Natural killer cell (primary cell): Measurements from ENCODE around the gene C1orf141. TPM values are rescaled to one million over a fixed set of nuclear protein-coding genes. Genes with fewer than 3 reads are reported as not detected.
"Not testable (repeated sequence)": the region's sequence is repeated elsewhere in the genome, so short reads cannot be mapped to it uniquely, and the experiment has no call there.

Experiments
- ATAC-seq, 3 donors: fragments of 150-1000 bp in 2 of 3; fragments of 200-7000 bp in 1 of 3; cut with Tn5 transposase; 1 replicate in 1 of 3; 2 replicates in 2 of 3; pipeline ENCODE4 v1.10.0; 2021; ENCODE audit warnings: mild to moderate bottlenecking in 2 of 3, moderate library complexity in 2 of 3
- DNase-seq, 2 donors: peaks; one replicate each; pipeline versions ENCODE4 v3.0.0 to v3.0.0-alpha.2; 2013 to 2021; ENCODE audit warnings: mixed read lengths in 1 of 2
- H3K27ac ChIP-seq: one replicate; pipeline ENCODE4 v1.5.1; 2013; ENCODE audit warnings: mild to moderate bottlenecking, low read length
- H3K27me3 ChIP-seq: one replicate; pipeline ENCODE4 v1.6.1; 2013; ENCODE audit warnings: low read length; ENCODE audit not compliant: control insufficient read depth, insufficient read depth
- H3K36me3 ChIP-seq: one replicate; pipeline ENCODE4 v1.6.1; 2013; ENCODE audit warnings: low read length; ENCODE audit not compliant: control insufficient read depth, insufficient read depth
- H3K4me1 ChIP-seq: one replicate; pipeline ENCODE4 v1.6.1; 2013; ENCODE audit warnings: low read length; ENCODE audit not compliant: control insufficient read depth, insufficient read depth
- H3K4me3 ChIP-seq: one replicate; pipeline ENCODE4 v1.5.1; 2013; ENCODE audit warnings: low read length
- H3K9me3 ChIP-seq: one replicate; pipeline ENCODE4 v1.6.1; 2013; ENCODE audit warnings: low read length; ENCODE audit not compliant: control insufficient read depth, insufficient read depth
- H3K27ac Mint-ChIP-seq, 2 donors: one replicate each; pipeline ENCODE4 v1.8.0; 2022; ENCODE audit warnings: mild to moderate bottlenecking in 2 of 2, mixed read lengths in 2 of 2, moderate library complexity in 1 of 2
- H3K27me3 Mint-ChIP-seq, 2 donors: one replicate each; pipeline ENCODE4 v1.8.0; 2022; ENCODE audit warnings: low read depth in 2 of 2, mixed read lengths in 2 of 2
- H3K36me3 Mint-ChIP-seq: one replicate; pipeline ENCODE4 v1.8.0; 2022; ENCODE audit warnings: mixed read lengths
- H3K4me1 Mint-ChIP-seq, 2 donors: one replicate each; pipeline ENCODE4 v1.8.0; 2022; ENCODE audit warnings: mixed read lengths in 2 of 2
- H3K4me3 Mint-ChIP-seq: one replicate; pipeline ENCODE4 v1.8.0; 2022; ENCODE audit warnings: mild to moderate bottlenecking, moderate library complexity, mixed read lengths
- H3K9me3 Mint-ChIP-seq, 2 donors: one replicate each; pipeline ENCODE4 v1.8.0; 2022; ENCODE audit warnings: mixed read lengths in 2 of 2
- CTCF ChIP-seq: fragments of 200-600 bp; IDR thresholded peaks from one replicate; pipeline ENCODE4 v1.8.0; 2022; ENCODE audit warnings: antibody characterized with exemption
- WGBS: methylation state at CpG from one replicate; pipeline ENCODE4 v1.1.7; 2013; ENCODE audit warnings: missing lambda C conversion rate; ENCODE audit not compliant: insufficient coverage; 5-methylcytosine and 5-hydroxymethylcytosine counted together
- intact Hi-C: fragments of 100-400 bp; cut with micrococcal nuclease; formaldehyde crosslinking; loops from one replicate; pipeline ENCODE4 v1.14.2; 2022
- total RNA-seq, 4 donors: library from RNA; stranded (reverse); fragments of 120-200 nt in 1 of 4; gene quantifications; one replicate each; pipeline versions ENCODE4 v1.2.3 to v1.2.4, GENCODE V29; 2013 to 2022

The C1orf141 gene
- total RNA-seq, 3 donors from 2014 or later (not counting 1 experiment from before 2014, with no cell fraction given), result not detected

DNA sequence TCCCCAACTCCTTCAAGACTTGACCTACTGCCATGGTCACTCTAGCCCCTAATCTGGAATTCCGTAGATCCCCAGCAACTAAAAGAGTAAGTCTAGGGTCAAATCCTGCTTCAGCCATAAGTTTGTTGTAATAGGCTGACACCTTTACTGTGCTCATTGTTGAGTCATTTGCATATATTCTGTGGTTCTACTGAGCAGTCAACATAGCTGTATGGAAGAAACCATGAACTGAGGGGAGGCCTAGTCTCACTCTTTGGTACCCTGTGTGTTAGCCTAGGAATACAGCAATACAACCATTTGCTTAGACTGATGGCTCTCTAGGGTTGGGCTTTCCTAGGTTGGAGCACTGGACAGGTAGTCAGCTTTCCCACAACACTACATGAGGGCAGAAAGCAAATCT, 57.2 kb downstream of the C1orf141 start:
- Histone ChIP-seq H3K27me3 (no peaks in the 10 kb centered on the region), H3K36me3 (no peaks in the 10 kb centered on the region), H3K9me3 (no peaks in the 10 kb centered on the region), H3K4me1 (no peaks in the 10 kb centered on the region), H3K27ac (no peak overlapping the region), H3K4me3 (no peak overlapping the region)
- Mint-ChIP-seq H3K36me3 (peaks cover 5% of the 10 kb centered on the region), H3K4me3 (no peak overlapping the region), H3K4me1 (no peaks in the 10 kb centered on the region), H3K27me3 (peaks cover 0 to 9% of the 10 kb centered on the region in 2 donors), H3K27ac (no peak overlapping the region), H3K9me3 (peaks cover 3 to 5% of the 10 kb centered on the region in 2 donors)
- no peak for DNase-seq
- no peak for ATAC-seq
- no peak for TF ChIP-seq CTCF
- 100% methylated on average over 1 of the region's 1 CpG for WGBS
- intact Hi-C loops, result no loop called here

DNA sequence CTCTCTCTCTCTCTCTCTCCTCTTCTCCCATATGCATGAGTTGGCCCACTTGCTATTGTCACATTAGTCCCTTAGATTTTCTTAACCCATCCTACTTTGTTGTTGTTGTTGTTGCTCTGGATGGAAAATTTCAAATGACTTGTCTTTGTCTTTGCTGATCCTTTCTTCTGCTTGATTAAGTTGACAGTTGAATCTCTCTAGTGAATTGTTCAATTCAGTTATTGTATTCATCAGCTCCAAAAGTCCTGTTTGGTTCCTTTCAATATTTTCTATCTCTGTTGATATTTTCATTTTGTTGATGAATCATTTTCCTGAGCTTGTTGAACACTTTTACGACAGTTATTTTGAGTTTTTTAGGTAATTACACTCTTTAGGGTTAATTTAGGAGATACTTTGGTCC, 62.0 kb downstream of the C1orf141 start:
- Mint-ChIP-seq H3K27ac (no peak overlapping the region), H3K36me3 (peaks cover 8% of the 10 kb centered on the region), H3K4me3 (no peak overlapping the region), H3K4me1 (no peaks in the 10 kb centered on the region), H3K9me3 (peaks cover 3 to 4% of the 10 kb centered on the region in 2 donors), H3K27me3 (peaks cover 9 to 12% of the 10 kb centered on the region in 2 donors)
- no peaks in the 10 kb centered on the region for H3K36me3 ChIP-seq
- DNase-seq (no peak), ATAC-seq (no peak)
- no peak overlapping the region for H3K4me3 ChIP-seq
- no peaks in the 10 kb centered on the region for H3K4me1 ChIP-seq
- no peak overlapping the region for H3K27ac ChIP-seq
- no peaks in the 10 kb centered on the region for H3K27me3 ChIP-seq
- intact Hi-C loops, result no loop called here
- WGBS, result no CpG with 5 or more reads among the region's 1 CpG
- no peak for TF ChIP-seq CTCF
- H3K9me3 ChIP-seq, result peaks cover 6% of the 10 kb centered on the region

DNA sequence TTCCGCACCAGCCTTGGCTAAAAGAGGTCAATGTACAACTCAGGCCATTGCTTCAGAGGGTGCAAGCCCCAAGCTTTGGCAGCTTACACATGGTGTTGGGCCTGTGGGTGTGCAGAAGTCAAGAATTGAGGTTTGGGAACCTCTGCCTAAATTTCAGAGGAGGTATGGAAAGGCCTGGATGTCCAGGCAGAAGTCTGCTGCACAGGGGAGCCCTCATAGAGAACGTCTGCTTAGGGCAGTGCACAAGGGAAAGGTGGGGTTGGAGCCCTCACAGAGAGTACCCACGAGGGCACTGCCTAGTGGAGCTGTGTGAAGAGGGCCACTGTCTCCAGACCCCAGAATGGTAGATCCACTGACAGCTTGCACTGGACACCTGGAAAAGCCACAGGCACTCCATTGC, 67.1 kb downstream of the C1orf141 start:
- H3K36me3 Mint-ChIP-seq, H3K36me3 ChIP-seq, H3K4me1 Mint-ChIP-seq, H3K9me3 Mint-ChIP-seq, H3K27ac Mint-ChIP-seq, intact Hi-C loops, H3K4me3 ChIP-seq, H3K27ac ChIP-seq, H3K4me1 ChIP-seq, DNase-seq, H3K4me3 Mint-ChIP-seq, ATAC-seq, H3K27me3 ChIP-seq: not testable (repeated sequence)
- 61% methylated on average over 3 of the region's 3 CpGs for WGBS
- peaks cover 10% of the 10 kb centered on the region for H3K9me3 ChIP-seq
- H3K27me3 Mint-ChIP-seq, result peaks cover 10 to 16% of the 10 kb centered on the region in 2 donors

GRCh38 chr1:67062412-67062811, 72.4 kb downstream of the C1orf141 start:
- peaks cover 1% of the 10 kb centered on the region for H3K9me3 ChIP-seq
- H3K4me1 ChIP-seq, result no peaks in the 10 kb centered on the region
- intact Hi-C loops, result no loop called here
- ATAC-seq (no peak), DNase-seq (no peak)
- H3K4me3 ChIP-seq, result no peak overlapping the region
- Mint-ChIP-seq H3K27me3 (peaks cover 11 to 14% of the 10 kb centered on the region in 2 donors), H3K4me1 (no peaks in the 10 kb centered on the region), H3K4me3 (no peak overlapping the region), H3K9me3 (no peaks in the 10 kb centered on the region), H3K27ac (no peak overlapping the region), H3K36me3 (no peaks in the 10 kb centered on the region)
- no peaks in the 10 kb centered on the region for H3K36me3 ChIP-seq
- whole genome bisulfite sequencing, result no CpG with 5 or more reads among the region's 1 CpG
- no peak for TF ChIP-seq CTCF
- H3K27ac ChIP-seq, result no peak overlapping the region
- H3K27me3 ChIP-seq, result peaks cover 4% of the 10 kb centered on the region
